IPS-18a (cell line): ENCODE measurements around the gene ZIC5.

ENCODE experiments used
- H3K27ac ChIP-seq: one replicate; pipeline ENCODE4 v1.5.1; 2013; ENCODE audit warnings: low read length
- H3K27me3 ChIP-seq: one replicate; pipeline ENCODE4 v1.6.1; 2013; ENCODE audit warnings: mild to moderate bottlenecking, low read length; ENCODE audit not compliant: control insufficient read depth, insufficient read depth
- H3K36me3 ChIP-seq: one replicate; pipeline ENCODE4 v1.6.1; 2013; ENCODE audit warnings: low read depth, low read length; ENCODE audit not compliant: control insufficient read depth
- H3K4me1 ChIP-seq: one replicate; pipeline ENCODE4 v1.6.1; 2013; ENCODE audit warnings: low read depth, low read length; ENCODE audit not compliant: control insufficient read depth
- H3K4me3 ChIP-seq: one replicate; pipeline ENCODE4 v1.5.1; 2013; ENCODE audit warnings: low read length
- H3K9ac ChIP-seq: one replicate; pipeline ENCODE4 v1.6.1; 2013; ENCODE audit warnings: mild to moderate bottlenecking, low read length, moderate library complexity
- H3K9me3 ChIP-seq: one replicate; pipeline ENCODE4 v1.6.1; 2013; ENCODE audit warnings: low read depth, low read length; ENCODE audit not compliant: control insufficient read depth

The ZIC5 gene

GRCh38 chr13:99985241-99985874 lies 13.8 kb upstream of the ZIC5 start:
- Histone ChIP-seq H3K9me3 (no peaks in the 10 kb centered on the region), H3K4me3 (peak overlapping the region; percentile 99), H3K9ac (peak overlapping the region; percentile 94), H3K27me3 (peaks cover 37% of the 10 kb centered on the region), H3K36me3 (peaks cover 41% of the 10 kb centered on the region), H3K27ac (no peak overlapping the region), H3K4me1 (peaks cover 44% of the 10 kb centered on the region)

- no peaks in the 10 kb centered on the region for H3K9me3 ChIP-seq
- peaks cover 38% of the 10 kb centered on the region for H3K4me1 ChIP-seq
- peak overlapping the region; percentile 94 for H3K9ac ChIP-seq
- peaks cover 30% of the 10 kb centered on the region for H3K27me3 ChIP-seq
- H3K27ac ChIP-seq = peak overlapping the region; percentile 69
- peaks cover 41% of the 10 kb centered on the region for H3K36me3 ChIP-seq
- peak overlapping the region; percentile 99 for H3K4me3 ChIP-seq
Measured at GRCh38 chr13:99984461-99985240, 13.1 kb upstream of the ZIC5 start.

DNA sequence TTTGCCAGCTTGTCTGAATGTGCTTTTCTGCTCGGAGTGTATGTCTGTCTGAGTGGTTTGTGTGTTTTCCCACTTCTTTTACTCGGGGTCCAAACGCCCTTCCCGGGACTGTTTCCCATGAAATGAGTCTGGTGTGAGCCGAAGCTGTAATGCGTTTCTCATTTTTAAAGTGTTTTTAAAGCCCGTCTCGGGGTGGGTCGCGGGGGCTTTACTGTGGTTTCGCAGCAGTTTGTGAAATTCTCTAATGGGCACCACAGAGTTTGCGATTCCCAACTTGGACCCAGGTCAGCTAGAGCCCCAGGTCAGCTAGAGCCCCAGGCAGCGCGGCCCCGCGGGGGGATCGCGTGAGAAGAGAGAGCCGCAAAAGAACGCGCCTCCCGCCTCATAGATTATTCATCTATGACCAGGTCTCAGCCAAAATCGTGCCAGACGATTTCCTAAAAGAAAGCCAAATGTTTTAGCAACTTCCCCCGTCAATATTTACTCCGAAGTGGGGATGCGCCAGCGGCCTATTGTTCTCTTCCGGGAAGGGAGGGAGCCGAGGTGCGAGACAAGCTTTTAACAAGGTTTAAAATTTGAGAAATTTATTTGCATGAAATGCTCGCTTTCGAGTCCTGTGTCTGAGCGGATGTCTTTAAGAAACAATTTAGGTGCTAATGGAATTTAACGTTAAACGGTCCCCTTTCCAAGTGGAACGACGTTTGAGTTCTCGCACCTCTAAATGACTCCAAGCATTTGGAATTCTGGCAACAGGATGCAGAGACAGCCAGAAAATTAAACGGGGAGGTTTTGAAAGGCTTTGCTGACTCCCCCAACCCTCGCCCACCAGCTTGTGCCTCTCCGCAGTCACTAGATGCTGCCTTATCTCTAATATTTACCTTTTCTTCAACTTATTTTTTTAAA lies 12.2 kb upstream of the ZIC5 start:
- Histone ChIP-seq H3K9ac (peak overlapping the region; percentile 94), H3K27me3 (peaks cover 21% of the 10 kb centered on the region), H3K4me3 (peak overlapping the region; percentile 99)

GRCh38 chr13:99982731-99983498 lies 11.3 kb upstream of the ZIC5 start:
- Histone ChIP-seq H3K36me3 (peaks cover 41% of the 10 kb centered on the region), H3K9me3 (no peaks in the 10 kb centered on the region), H3K4me3 (peak overlapping the region; percentile 99), H3K27ac (peak overlapping the region; percentile 55), H3K27me3 (peaks cover 14% of the 10 kb centered on the region), H3K9ac (peak overlapping the region; percentile 94), H3K4me1 (peaks cover 28% of the 10 kb centered on the region)

More for the DNA sequence above, 12.2 kb upstream of the ZIC5 start:
- peak overlapping the region; percentile 69 for H3K27ac ChIP-seq
- H3K4me1 ChIP-seq = peaks cover 31% of the 10 kb centered on the region
- peaks cover 41% of the 10 kb centered on the region for H3K36me3 ChIP-seq
- H3K9me3 ChIP-seq = no peaks in the 10 kb centered on the region

DNA sequence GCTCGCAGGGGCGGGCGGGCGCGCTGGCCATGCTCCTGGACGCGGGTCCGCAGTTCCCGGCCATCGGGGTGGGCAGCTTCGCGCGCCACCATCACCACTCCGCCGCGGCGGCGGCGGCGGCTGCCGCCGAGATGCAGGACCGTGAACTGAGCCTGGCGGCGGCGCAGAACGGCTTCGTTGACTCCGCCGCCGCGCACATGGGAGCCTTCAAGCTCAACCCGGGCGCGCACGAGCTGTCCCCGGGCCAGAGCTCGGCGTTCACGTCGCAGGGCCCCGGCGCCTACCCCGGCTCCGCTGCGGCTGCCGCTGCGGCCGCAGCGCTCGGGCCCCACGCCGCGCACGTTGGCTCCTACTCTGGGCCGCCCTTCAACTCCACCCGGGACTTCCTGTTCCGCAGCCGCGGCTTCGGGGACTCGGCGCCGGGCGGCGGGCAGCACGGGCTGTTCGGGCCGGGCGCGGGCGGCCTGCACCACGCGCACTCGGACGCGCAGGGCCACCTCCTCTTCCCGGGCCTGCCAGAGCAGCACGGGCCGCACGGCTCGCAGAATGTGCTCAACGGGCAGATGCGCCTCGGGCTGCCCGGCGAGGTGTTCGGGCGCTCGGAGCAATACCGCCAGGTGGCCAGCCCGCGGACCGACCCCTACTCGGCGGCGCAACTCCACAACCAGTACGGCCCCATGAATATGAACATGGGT lies 10.6 kb upstream of the ZIC5 start:
- H3K4me3 ChIP-seq = peak overlapping the region; percentile 99
- peaks cover 28% of the 10 kb centered on the region for H3K4me1 ChIP-seq
- peak overlapping the region; percentile 94 for H3K9ac ChIP-seq
- peaks cover 14% of the 10 kb centered on the region for H3K27me3 ChIP-seq
- no peaks in the 10 kb centered on the region for H3K9me3 ChIP-seq
- H3K36me3 ChIP-seq = peaks cover 41% of the 10 kb centered on the region
- H3K27ac ChIP-seq = no peak overlapping the region

GRCh38 chr13:99981735-99982035 lies 10.1 kb upstream of the ZIC5 start, which contains the start of gene ZIC2:
TSS of gene ZIC2 (plus strand) at chr13:99981784. CDS start at chr13:99982065, 281 bp downstream.
- Histone ChIP-seq H3K4me1 (peaks cover 28% of the 10 kb centered on the region), H3K9me3 (no peaks in the 10 kb centered on the region), H3K9ac (peak within 1 kb of the TSS; percentile 94), H3K36me3 (peaks cover 36% of the 10 kb centered on the region), H3K4me3 (peak within 1 kb of the TSS; percentile 99), H3K27me3 (peaks cover 15% of the 10 kb centered on the region), H3K27ac (peak within 1 kb of the TSS; percentile 63)

GRCh38 chr13:99980824-99981734 lies 9.5 kb upstream of the ZIC5 start:
- H3K36me3 ChIP-seq = peaks cover 30% of the 10 kb centered on the region
- H3K4me1 ChIP-seq = peaks cover 28% of the 10 kb centered on the region
- H3K27ac ChIP-seq = peak overlapping the region; percentile 63
- H3K9me3 ChIP-seq = no peaks in the 10 kb centered on the region
- H3K27me3 ChIP-seq = peaks cover 19% of the 10 kb centered on the region
- peak overlapping the region; percentile 74 for H3K9ac ChIP-seq
- H3K4me3 ChIP-seq = peak overlapping the region; percentile 73

DNA sequence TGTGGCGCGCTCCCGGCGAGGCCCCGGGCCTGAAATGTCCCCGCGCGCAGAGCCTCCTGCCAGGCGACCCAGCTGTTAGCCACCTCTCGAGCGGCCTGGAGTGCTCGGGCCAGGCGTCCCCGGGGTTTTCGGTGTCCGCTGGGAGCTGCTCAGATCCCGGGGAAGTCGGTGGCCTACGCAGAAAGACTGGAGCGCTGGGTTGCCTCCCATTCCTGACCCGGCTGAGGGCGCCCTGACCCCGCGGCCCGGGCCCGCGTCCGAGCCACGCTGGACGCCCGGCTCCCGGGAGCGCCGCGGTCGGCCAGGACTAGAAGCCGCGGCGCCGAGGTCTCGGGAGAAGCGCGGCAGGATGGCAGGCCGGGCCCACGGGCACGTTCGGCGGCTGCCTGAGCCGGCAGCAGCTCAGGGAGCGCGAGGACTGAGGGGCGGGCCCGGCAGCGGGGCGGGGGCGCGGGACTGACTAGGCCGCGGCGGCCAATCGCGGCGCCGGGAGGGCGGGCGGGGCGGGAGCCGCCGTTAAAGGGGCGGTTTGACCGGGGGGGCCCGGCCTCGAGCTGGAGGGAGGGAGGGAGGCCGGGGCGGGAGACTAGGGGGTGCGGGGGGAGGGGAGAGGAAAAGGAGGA lies 8.7 kb upstream of the ZIC5 start:
- Histone ChIP-seq H3K9me3 (no peaks in the 10 kb centered on the region), H3K4me1 (peaks cover 32% of the 10 kb centered on the region), H3K27me3 (peaks cover 23% of the 10 kb centered on the region), H3K36me3 (peaks cover 26% of the 10 kb centered on the region), H3K27ac (no peak overlapping the region), H3K4me3 (peak overlapping the region; percentile 87), H3K9ac (peak overlapping the region; percentile 89)

DNA sequence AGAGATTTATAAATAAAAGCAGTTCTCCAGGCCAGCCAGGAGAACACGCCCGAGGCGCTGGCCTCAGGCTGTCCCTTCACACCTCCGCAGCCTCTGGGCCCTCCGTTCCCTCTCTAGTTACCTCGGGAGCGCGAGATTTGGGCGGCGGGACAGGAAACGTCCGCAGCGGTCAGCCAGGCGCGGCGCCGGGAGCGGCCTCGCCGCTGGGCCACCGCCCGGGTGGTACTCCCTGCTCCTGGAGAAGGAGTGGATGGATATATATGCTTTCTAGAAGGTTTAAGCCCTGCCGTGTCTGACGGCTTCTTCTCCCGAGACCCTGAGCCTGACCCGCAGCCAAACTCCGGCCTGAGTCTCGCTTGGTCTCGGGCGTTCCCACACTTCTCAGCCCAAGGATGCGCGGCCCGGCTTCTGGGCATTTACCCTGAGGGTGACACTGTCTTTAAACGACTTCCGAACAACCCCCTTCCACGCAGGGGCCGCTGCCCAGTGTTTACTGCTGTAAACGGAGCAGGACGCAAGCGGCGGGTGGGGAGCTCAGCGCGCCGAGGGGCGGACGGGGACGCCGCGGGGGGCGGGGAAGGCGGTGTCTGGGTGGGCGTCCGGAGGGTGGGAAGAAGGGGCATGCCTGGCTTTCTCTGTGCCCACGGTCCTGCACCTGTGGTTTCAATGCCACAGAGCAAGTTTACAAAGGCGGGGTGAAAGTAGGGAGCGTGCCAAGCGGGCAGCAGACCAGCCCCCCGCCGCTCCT lies 8.1 kb upstream of the ZIC5 start:
- peaks cover 39% of the 10 kb centered on the region for H3K4me1 ChIP-seq
- no peaks in the 10 kb centered on the region for H3K9me3 ChIP-seq
- H3K9ac ChIP-seq = peak overlapping the region; percentile 89
- peak overlapping the region; percentile 87 for H3K4me3 ChIP-seq
- H3K27ac ChIP-seq = peak overlapping the region; percentile 42
- H3K27me3 ChIP-seq = peaks cover 26% of the 10 kb centered on the region
- H3K36me3 ChIP-seq = peaks cover 20% of the 10 kb centered on the region
